Measurements from ENCODE around the gene FER.

GRCh38 chr5:109078448-109078847 is 330.8 kb downstream of the FER start:
- TF ChIP-seq ELF3 (CRISPR knock-in tag; IDR thresholded peaks at IDR 0.05) (no peak), NFIC (IDR thresholded peaks at IDR 0.05; ENCODE audit: low read length) (no peak), ZNF644 (CRISPR knock-in tag; IDR thresholded peaks at IDR 0.05; ENCODE audit: low read depth) (no peak), MAFF (IDR thresholded peaks at IDR 0.05; ENCODE audit: low read depth, low read length) (no peak), EZH2 (conservative IDR thresholded peaks at IDR 0.05; ENCODE audit: low read depth, low read length) (no peak), MYC (CRISPR knock-in tag; IDR thresholded peaks at IDR 0.05; ENCODE audit: borderline replicate concordance) (no peak), TOPORS (CRISPR knock-in tag; IDR thresholded peaks at IDR 0.05) (no peak), POLR2A (IDR thresholded peaks at IDR 0.05; ENCODE audit: insufficient read depth in 1 of 2, low read depth in 2 of 2, low read length in 2 of 2) (no peak), ZSCAN30 (CRISPR knock-in tag; IDR thresholded peaks at IDR 0.05) (no peak), MZF1 (CRISPR knock-in tag; IDR thresholded peaks at IDR 0.05; ENCODE audit: borderline replicate concordance) (no peak), CHD2 (IDR thresholded peaks at IDR 0.05; ENCODE audit: low read depth, low read length) (no peak)
- TF ChIP-seq, protein P1, sequence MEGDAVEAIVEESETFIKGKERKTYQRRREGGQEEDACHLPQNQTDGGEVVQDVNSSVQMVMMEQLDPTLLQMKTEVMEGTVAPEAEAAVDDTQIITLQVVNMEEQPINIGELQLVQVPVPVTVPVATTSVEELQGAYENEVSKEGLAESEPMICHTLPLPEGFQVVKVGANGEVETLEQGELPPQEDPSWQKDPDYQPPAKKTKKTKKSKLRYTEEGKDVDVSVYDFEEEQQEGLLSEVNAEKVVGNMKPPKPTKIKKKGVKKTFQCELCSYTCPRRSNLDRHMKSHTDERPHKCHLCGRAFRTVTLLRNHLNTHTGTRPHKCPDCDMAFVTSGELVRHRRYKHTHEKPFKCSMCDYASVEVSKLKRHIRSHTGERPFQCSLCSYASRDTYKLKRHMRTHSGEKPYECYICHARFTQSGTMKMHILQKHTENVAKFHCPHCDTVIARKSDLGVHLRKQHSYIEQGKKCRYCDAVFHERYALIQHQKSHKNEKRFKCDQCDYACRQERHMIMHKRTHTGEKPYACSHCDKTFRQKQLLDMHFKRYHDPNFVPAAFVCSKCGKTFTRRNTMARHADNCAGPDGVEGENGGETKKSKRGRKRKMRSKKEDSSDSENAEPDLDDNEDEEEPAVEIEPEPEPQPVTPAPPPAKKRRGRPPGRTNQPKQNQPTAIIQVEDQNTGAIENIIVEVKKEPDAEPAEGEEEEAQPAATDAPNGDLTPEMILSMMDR (CRISPR knock-in tag; IDR thresholded peaks at IDR 0.05), result no peak
- TF ChIP-seq, protein P2, sequence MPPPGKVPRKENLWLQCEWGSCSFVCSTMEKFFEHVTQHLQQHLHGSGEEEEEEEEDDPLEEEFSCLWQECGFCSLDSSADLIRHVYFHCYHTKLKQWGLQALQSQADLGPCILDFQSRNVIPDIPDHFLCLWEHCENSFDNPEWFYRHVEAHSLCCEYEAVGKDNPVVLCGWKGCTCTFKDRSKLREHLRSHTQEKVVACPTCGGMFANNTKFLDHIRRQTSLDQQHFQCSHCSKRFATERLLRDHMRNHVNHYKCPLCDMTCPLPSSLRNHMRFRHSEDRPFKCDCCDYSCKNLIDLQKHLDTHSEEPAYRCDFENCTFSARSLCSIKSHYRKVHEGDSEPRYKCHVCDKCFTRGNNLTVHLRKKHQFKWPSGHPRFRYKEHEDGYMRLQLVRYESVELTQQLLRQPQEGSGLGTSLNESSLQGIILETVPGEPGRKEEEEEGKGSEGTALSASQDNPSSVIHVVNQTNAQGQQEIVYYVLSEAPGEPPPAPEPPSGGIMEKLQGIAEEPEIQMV (CRISPR knock-in tag; IDR thresholded peaks at IDR 0.05; ENCODE audit: low read depth), result no peak
- TF ChIP-seq, protein P3, sequence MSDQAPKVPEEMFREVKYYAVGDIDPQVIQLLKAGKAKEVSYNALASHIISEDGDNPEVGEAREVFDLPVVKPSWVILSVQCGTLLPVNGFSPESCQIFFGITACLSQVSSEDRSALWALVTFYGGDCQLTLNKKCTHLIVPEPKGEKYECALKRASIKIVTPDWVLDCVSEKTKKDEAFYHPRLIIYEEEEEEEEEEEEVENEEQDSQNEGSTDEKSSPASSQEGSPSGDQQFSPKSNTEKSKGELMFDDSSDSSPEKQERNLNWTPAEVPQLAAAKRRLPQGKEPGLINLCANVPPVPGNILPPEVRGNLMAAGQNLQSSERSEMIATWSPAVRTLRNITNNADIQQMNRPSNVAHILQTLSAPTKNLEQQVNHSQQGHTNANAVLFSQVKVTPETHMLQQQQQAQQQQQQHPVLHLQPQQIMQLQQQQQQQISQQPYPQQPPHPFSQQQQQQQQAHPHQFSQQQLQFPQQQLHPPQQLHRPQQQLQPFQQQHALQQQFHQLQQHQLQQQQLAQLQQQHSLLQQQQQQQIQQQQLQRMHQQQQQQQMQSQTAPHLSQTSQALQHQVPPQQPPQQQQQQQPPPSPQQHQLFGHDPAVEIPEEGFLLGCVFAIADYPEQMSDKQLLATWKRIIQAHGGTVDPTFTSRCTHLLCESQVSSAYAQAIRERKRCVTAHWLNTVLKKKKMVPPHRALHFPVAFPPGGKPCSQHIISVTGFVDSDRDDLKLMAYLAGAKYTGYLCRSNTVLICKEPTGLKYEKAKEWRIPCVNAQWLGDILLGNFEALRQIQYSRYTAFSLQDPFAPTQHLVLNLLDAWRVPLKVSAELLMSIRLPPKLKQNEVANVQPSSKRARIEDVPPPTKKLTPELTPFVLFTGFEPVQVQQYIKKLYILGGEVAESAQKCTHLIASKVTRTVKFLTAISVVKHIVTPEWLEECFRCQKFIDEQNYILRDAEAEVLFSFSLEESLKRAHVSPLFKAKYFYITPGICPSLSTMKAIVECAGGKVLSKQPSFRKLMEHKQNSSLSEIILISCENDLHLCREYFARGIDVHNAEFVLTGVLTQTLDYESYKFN (CRISPR knock-in tag; conservative IDR thresholded peaks at IDR 0.05), result no peak

Measured in HepG2 (cell line).